ENCODE data around the gene STRA8. TPM values are rescaled to one million over a fixed set of nuclear protein-coding genes. Genes with fewer than 3 reads are reported as not detected.

Gene STRA8
- polyA plus RNA-seq, 1 donor (not counting 4 experiments of a cell fraction or from before 2014, with no cell fraction given) = not detected

DNA sequence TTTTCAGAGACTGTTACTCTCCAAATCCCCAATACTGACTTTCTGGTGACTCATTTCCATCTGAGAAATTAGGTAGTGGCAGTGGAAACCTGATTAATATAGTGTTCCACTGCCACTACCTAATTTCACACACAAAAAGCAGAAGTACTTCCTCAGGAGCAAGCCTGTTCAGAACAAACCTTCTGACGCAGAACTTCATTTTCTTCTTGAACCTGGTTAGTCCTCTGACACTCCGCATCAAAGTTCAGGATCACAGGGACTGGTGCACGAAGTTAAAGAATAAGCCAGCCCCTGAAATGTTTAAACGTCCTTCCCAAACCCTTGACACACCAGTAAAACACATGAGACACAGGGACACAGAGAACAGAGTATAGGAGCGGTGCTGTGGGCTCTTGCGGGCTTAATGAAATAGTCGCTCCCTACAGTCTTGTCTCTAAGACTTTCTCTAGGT is 26.7 kb upstream of the STRA8 start:
- Histone ChIP-seq H3K9ac (ENCODE audit: control insufficient read depth, extremely low read depth, insufficient read depth, low read length) (no peak overlapping the region), H3K4me2 (ENCODE audit: control insufficient read depth, extremely low read depth, insufficient read depth, low read depth, low read length) (no peak overlapping the region), H3K36me3 (ENCODE audit: control insufficient read depth in 2 of 2, extremely low read depth in 1 of 2, insufficient read depth in 2 of 2, low read length in 2 of 2) (peaks cover 9 to 18% of the 10 kb centered on the region in 2 experiments), H3K27me3 (ENCODE audit: control insufficient read depth, extremely low read depth, insufficient read depth, low read length) (no peaks in the 10 kb centered on the region), H4K20me1 (ENCODE audit: control insufficient read depth, extremely low read depth, insufficient read depth, low read length) (no peaks in the 10 kb centered on the region), H3K9me1 (ENCODE audit: control insufficient read depth, extremely low read depth, insufficient read depth, low read length) (no peaks in the 10 kb centered on the region), H3K27ac (ENCODE audit: control insufficient read depth, insufficient read depth, low read length) (no peak overlapping the region), H3K9me3 (ENCODE audit: control insufficient read depth, low read depth, low read length) (no peaks in the 10 kb centered on the region), H3K4me3 (ENCODE audit: control insufficient read depth in 2 of 3, extremely low read depth in 1 of 3, insufficient read depth in 2 of 3, low read depth in 1 of 3, low read length in 3 of 3) (no peak overlapping the region), H3K4me1 (ENCODE audit: control insufficient read depth, extremely low read depth, insufficient read depth, low read length) (peaks cover 30% of the 10 kb centered on the region), H3K79me2 (ENCODE audit: control insufficient read depth, insufficient read depth, low read length) (peaks cover 42% of the 10 kb centered on the region), H2AFZ (ENCODE audit: control insufficient read depth, low read length) (no peak overlapping the region)
- no peak for TF ChIP-seq EZH2 (IDR thresholded peaks at IDR 0.05; ENCODE audit: low read length)
- TF ChIP-seq, protein P1, sequence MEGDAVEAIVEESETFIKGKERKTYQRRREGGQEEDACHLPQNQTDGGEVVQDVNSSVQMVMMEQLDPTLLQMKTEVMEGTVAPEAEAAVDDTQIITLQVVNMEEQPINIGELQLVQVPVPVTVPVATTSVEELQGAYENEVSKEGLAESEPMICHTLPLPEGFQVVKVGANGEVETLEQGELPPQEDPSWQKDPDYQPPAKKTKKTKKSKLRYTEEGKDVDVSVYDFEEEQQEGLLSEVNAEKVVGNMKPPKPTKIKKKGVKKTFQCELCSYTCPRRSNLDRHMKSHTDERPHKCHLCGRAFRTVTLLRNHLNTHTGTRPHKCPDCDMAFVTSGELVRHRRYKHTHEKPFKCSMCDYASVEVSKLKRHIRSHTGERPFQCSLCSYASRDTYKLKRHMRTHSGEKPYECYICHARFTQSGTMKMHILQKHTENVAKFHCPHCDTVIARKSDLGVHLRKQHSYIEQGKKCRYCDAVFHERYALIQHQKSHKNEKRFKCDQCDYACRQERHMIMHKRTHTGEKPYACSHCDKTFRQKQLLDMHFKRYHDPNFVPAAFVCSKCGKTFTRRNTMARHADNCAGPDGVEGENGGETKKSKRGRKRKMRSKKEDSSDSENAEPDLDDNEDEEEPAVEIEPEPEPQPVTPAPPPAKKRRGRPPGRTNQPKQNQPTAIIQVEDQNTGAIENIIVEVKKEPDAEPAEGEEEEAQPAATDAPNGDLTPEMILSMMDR (optimal IDR thresholded peaks at IDR 0.05 in 1 of 3, IDR thresholded peaks at IDR 0.05 in 1 of 3, conservative IDR thresholded peaks at IDR 0.05 in 1 of 3; ENCODE audit: extremely low read depth in 1 of 3, insufficient read depth in 2 of 3, low read length in 3 of 3) = no peak
- DNase-seq (ENCODE audit: low read depth, low spot score) = no peak
- dilution Hi-C loops (cut with MboI; ENCODE audit: extremely low pct_ligation_motif_present, low sequenced_read_pairs) = no loop called here
- FAIRE-seq = no peak

DNA sequence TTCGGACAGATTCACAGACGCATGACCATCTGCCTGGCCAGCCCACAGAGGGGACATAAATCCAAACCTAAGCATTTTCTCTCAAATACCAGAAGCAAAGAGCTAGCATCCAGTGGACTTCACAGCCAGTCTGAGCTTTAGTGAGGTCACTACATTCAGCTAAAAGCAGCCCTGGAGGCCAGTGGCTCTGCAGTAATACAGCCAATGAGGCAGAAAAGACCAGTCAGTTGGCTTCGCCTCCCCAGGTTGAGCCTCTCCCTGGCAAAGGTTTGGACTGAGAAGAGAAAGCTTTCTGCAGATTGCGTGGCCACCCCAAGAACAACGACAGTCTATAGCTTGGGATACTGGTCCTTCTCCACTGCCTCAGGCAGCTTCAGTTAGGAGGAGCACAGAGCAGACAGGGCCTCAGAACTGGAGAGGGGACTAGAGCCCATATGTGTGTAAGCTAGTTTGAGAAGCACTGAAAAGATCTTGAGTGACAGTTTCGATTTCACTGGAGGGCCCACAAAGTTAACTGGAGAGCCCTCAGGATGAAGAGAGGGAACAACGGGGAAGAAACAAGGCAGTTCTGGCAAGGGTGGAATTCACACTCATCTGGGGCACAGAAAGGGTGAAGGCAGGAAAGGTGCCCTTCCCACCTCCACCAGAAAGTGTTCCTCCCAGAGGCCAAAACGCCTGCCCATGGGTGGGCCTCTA is 26.1 kb upstream of the STRA8 start:
- Histone ChIP-seq H3K4me3 (ENCODE audit: control insufficient read depth in 2 of 3, extremely low read depth in 1 of 3, insufficient read depth in 2 of 3, low read depth in 1 of 3, low read length in 3 of 3) (no peak overlapping the region), H3K79me2 (ENCODE audit: control insufficient read depth, insufficient read depth, low read length) (peaks cover 42% of the 10 kb centered on the region), H2AFZ (ENCODE audit: control insufficient read depth, low read length) (no peak overlapping the region), H3K36me3 (ENCODE audit: control insufficient read depth in 2 of 2, extremely low read depth in 1 of 2, insufficient read depth in 2 of 2, low read length in 2 of 2) (peaks cover 9 to 18% of the 10 kb centered on the region in 2 experiments), H3K27ac (ENCODE audit: control insufficient read depth, insufficient read depth, low read length) (no peak overlapping the region), H3K9me3 (ENCODE audit: control insufficient read depth, low read depth, low read length) (no peaks in the 10 kb centered on the region), H4K20me1 (ENCODE audit: control insufficient read depth, extremely low read depth, insufficient read depth, low read length) (no peaks in the 10 kb centered on the region), H3K9ac (ENCODE audit: control insufficient read depth, extremely low read depth, insufficient read depth, low read length) (no peak overlapping the region), H3K9me1 (ENCODE audit: control insufficient read depth, extremely low read depth, insufficient read depth, low read length) (no peaks in the 10 kb centered on the region), H3K4me1 (ENCODE audit: control insufficient read depth, extremely low read depth, insufficient read depth, low read length) (peaks cover 32% of the 10 kb centered on the region), H3K4me2 (ENCODE audit: control insufficient read depth, extremely low read depth, insufficient read depth, low read depth, low read length) (no peak overlapping the region), H3K27me3 (ENCODE audit: control insufficient read depth, extremely low read depth, insufficient read depth, low read length) (no peaks in the 10 kb centered on the region)
- TF ChIP-seq EZH2 (IDR thresholded peaks at IDR 0.05; ENCODE audit: low read length) = no peak
- dilution Hi-C loops (cut with MboI; ENCODE audit: extremely low pct_ligation_motif_present, low sequenced_read_pairs) = no loop called here
- FAIRE-seq (no peak), DNase-seq (ENCODE audit: low read depth, low spot score) (no peak)
